HCT116 (cell line): ENCODE results near the gene MICA. TPM values are rescaled to one million over a fixed set of nuclear protein-coding genes. Genes with fewer than 3 reads are reported as not detected.

Source experiments
- ATAC-seq: fragments of 200-7000 bp; cut with Tn5 transposase; 2 replicates; pipeline ENCODE4 v1.9.1; 2020; ENCODE audit warnings: mild to moderate bottlenecking, moderate library complexity
- BruUV-seq: library from RNA; stranded (reverse); fragments of 400-500 nt; replicated peaks from 2 replicates; lab custom pipeline; 2021; lab: Mats Ljungman, UMichigan
- CTCF ChIA-PET: fragments of 300-600 bp; sonication (Branson Sonifier 250); formaldehyde crosslinking; loops from one replicate; lab custom pipeline; 2021; ENCODE audit warnings: antibody characterized with exemption; lab: Charles Lee
- POLR2A ChIA-PET: fragments of 300-600, 350-600 bp; sonication (Branson Sonifier 250); formaldehyde crosslinking; loops from one replicate; lab custom pipeline; 2021; ENCODE audit warnings: antibody characterized with exemption; lab: Charles Lee
- RAD21 ChIA-PET, 2 experiments: fragments of 300-600 bp; sonication (Branson Sonifier 250); formaldehyde crosslinking; loops; one replicate each; lab custom pipeline; 2023; ENCODE audit warnings: low total read pairs in 2 of 2; ENCODE audit not compliant: uncharacterized antibody in 2 of 2, unreplicated experiment in 2 of 2, low non-redundant PET in 1 of 2; lab: Charles Lee
- DNase-seq: peaks from one replicate; pipeline ENCODE4 v3.0.0-alpha.2; 2010; ENCODE audit warnings: low read depth, low spot score
- H2AFZ ChIP-seq: fragments of 200-600 bp; shearing (Covaris generic), sonication (generic); 2 replicates; pipeline ENCODE4 v1.6.1; 2017; ENCODE audit warnings: low read depth, mixed run types, mixed read lengths, antibody characterized with exemption, low read length; ENCODE audit not compliant: poor library complexity, severe bottlenecking
- H3K27ac ChIP-seq: 2 replicates; pipeline ENCODE4 v1.5.1; 2012; ENCODE audit warnings: low read depth, low read length
- H3K27me3 ChIP-seq: fragments of 200-600 bp; sonication (generic); 2 replicates; pipeline ENCODE4 v1.6.1; 2016; ENCODE audit warnings: mixed run types, low read length, mixed read lengths; ENCODE audit not compliant: insufficient read depth
- H3K36me3 ChIP-seq, 2 experiments: fragments of 200-500 bp in 1 of 2; fragments of 200-600 bp in 1 of 2; sonication (Bioruptor generic) in 1 of 2; sonication (generic) in 1 of 2; 2 replicates each; pipeline versions ENCODE4 v1.5.1 to v1.6.1; 2014 to 2016; ENCODE audit warnings: low read length in 2 of 2, inconsistent platforms in 1 of 2, mixed read lengths in 1 of 2, mixed run types in 1 of 2; ENCODE audit not compliant: insufficient read depth in 2 of 2, control insufficient read depth in 1 of 2
- H3K4me1 ChIP-seq, 2 experiments: fragments of 200-600 bp in 1 of 2; sonication (generic) in 1 of 2; 2 replicates each; pipeline versions ENCODE4 v1.5.1 to v1.6.1; 2012 to 2017; ENCODE audit warnings: low read length in 2 of 2, inconsistent platforms in 1 of 2, mild to moderate bottlenecking in 1 of 2, mixed read lengths in 1 of 2, mixed run types in 1 of 2, moderate library complexity in 1 of 2; ENCODE audit not compliant: insufficient read depth in 2 of 2, control insufficient read depth in 1 of 2
- H3K4me2 ChIP-seq: fragments of 200-600 bp; sonication (generic); 2 replicates; pipeline ENCODE4 v1.6.1; 2017; ENCODE audit warnings: mixed run types, low read length, mixed read lengths
- H3K4me3 ChIP-seq, 2 experiments: fragments of 200-600 bp in 1 of 2; sonication (generic) in 1 of 2; replicated peaks in 1 of 2; 2 replicates each; pipeline ENCODE4 v1.5.1; 2011 to 2016; ENCODE audit warnings: low read length in 2 of 2, control low read depth in 1 of 2, low read depth in 1 of 2, mild to moderate bottlenecking in 1 of 2, mixed read lengths in 1 of 2, mixed run types in 1 of 2
- H3K79me2 ChIP-seq: fragments of 200-600 bp; sonication (generic); 2 replicates; pipeline ENCODE4 v1.6.1; 2017; ENCODE audit warnings: mild to moderate bottlenecking, mixed run types, low read length, moderate library complexity, mixed read lengths; ENCODE audit not compliant: insufficient read depth
- H3K9ac ChIP-seq: fragments of 200-600 bp; sonication (generic); 2 replicates; pipeline ENCODE4 v1.6.1; 2016; ENCODE audit warnings: low read length, mixed read lengths
- H3K9me2 ChIP-seq: fragments of 200-600 bp; sonication (generic), shearing (Covaris generic); 2 replicates; pipeline ENCODE4 v1.6.1; 2017; ENCODE audit warnings: mixed run types, mild to moderate bottlenecking, moderate library complexity; ENCODE audit not compliant: insufficient read depth
- H3K9me3 ChIP-seq, 2 experiments: fragments of 200-500 bp in 1 of 2; fragments of 200-600 bp in 1 of 2; sonication (Bioruptor generic) in 1 of 2; sonication (generic) in 1 of 2; 2 replicates each; pipeline ENCODE4 v1.6.1; 2014 to 2017; ENCODE audit warnings: low read length in 2 of 2, mixed read lengths in 2 of 2, inconsistent platforms in 1 of 2, low read depth in 1 of 2, mild to moderate bottlenecking in 1 of 2, mixed run types in 1 of 2, moderate library complexity in 1 of 2; ENCODE audit not compliant: control insufficient read depth in 1 of 2, insufficient read depth in 1 of 2
- H4K20me1 ChIP-seq: fragments of 200-600 bp; sonication (generic), shearing (Covaris generic); 2 replicates; pipeline ENCODE4 v1.6.1; 2017; ENCODE audit warnings: mixed run types, mild to moderate bottlenecking, moderate library complexity; ENCODE audit not compliant: insufficient read depth
- CBX3 ChIP-seq: IDR thresholded peaks from 2 replicates; pipeline ENCODE4 v1.6.1; 2012; ENCODE audit warnings: low read depth
- CTCF ChIP-seq, 3 experiments: fragments of 200-600 bp in 1 of 3; sonication (generic) in 1 of 3; IDR thresholded peaks in 2 of 3; conservative IDR thresholded peaks in 1 of 3; 2 replicates each; pipeline ENCODE4 v1.5.1; 2012 to 2017; ENCODE audit warnings: low read depth in 2 of 3, low read length in 2 of 3, antibody characterized with exemption in 1 of 3, borderline replicate concordance in 1 of 3, control low read depth in 1 of 3, mild to moderate bottlenecking in 1 of 3, mixed read lengths in 1 of 3, mixed run types in 1 of 3, moderate library complexity in 1 of 3; ENCODE audit not compliant: insufficient read depth in 1 of 3
- ELF1 ChIP-seq: IDR thresholded peaks from 2 replicates; pipeline ENCODE4 v1.6.1; 2012; ENCODE audit warnings: low read depth, borderline replicate concordance
- EZH2 ChIP-seq: fragments of 200-600 bp; sonication (generic); IDR thresholded peaks from 2 replicates; pipeline ENCODE4 v1.6.1; 2017; ENCODE audit warnings: antibody characterized with exemption, mixed run types
- FOSL1 ChIP-seq: IDR thresholded peaks from 2 replicates; pipeline ENCODE4 v1.6.1; 2012; ENCODE audit warnings: low read depth
- JUND ChIP-seq: IDR thresholded peaks from 2 replicates; pipeline ENCODE4 v1.6.1; 2012
- POLR2A ChIP-seq: IDR thresholded peaks from 2 replicates; pipeline ENCODE4 v1.7.0; 2011; ENCODE audit warnings: borderline replicate concordance; ENCODE audit not compliant: insufficient read depth, insufficient read length; ENCODE audit errors: extremely low read depth
- POLR2AphosphoS5 ChIP-seq: IDR thresholded peaks from 2 replicates; pipeline ENCODE4 v1.6.1; 2011; ENCODE audit warnings: mild to moderate bottlenecking, low read depth, low read length, moderate library complexity
- RAD21 ChIP-seq: IDR thresholded peaks from 2 replicates; pipeline ENCODE4 v1.6.1; 2012; ENCODE audit warnings: low read depth, mild to moderate bottlenecking
- SP1 ChIP-seq: IDR thresholded peaks from 2 replicates; pipeline ENCODE4 v1.6.1; 2012; ENCODE audit warnings: low read depth
- SRF ChIP-seq: IDR thresholded peaks from 2 replicates; pipeline ENCODE4 v1.6.1; 2012; ENCODE audit warnings: low read depth
- TCF7L2 ChIP-seq: IDR thresholded peaks from 2 replicates; pipeline ENCODE4 v1.7.0; 2011; ENCODE audit warnings: borderline replicate concordance, inconsistent platforms; ENCODE audit not compliant: insufficient read depth, insufficient read length; ENCODE audit errors: extremely low read depth
- YY1 ChIP-seq: IDR thresholded peaks from 2 replicates; pipeline ENCODE4 v1.6.1; 2011; ENCODE audit warnings: low read length, low read depth, moderate library complexity, mild to moderate bottlenecking; ENCODE audit not compliant: insufficient replicate concordance; ENCODE audit errors: extremely low read depth
- ZBTB33 ChIP-seq: IDR thresholded peaks from 2 replicates; pipeline ENCODE4 v1.6.1; 2011; ENCODE audit warnings: mild to moderate bottlenecking, low read length, moderate library complexity; ENCODE audit not compliant: insufficient replicate concordance; ENCODE audit errors: extremely low read depth
- ZNF274 ChIP-seq: fragments of 200-500 bp; sonication (Bioruptor generic); IDR thresholded peaks from 2 replicates; pipeline ENCODE4 v1.6.1; 2014; ENCODE audit warnings: mild to moderate bottlenecking, low read depth, low read length, inconsistent platforms
- intact Hi-C: fragments of 100-400 bp; cut with micrococcal nuclease; formaldehyde crosslinking; loops from 2 replicates; pipeline ENCODE4 v1.10.0; 2022
- total RNA-seq: library from RNA; stranded (reverse); gene quantifications from one replicate; pipeline ENCODE4 v1.2.1, GENCODE V29; 2021; ENCODE audit not compliant: unreplicated experiment

MICA gene
- total RNA-seq, 1 experiment from 2014 or later, result 24.1 TPM

GRCh38 chr6:31394381-31394780 is 9.0 kb upstream of the MICA start:
- Histone ChIP-seq H3K79me2 (no peaks in the 10 kb centered on the region), H2AFZ (no peak overlapping the region), H3K4me1 (peaks cover 21 to 23% of the 10 kb centered on the region in 2 experiments), H3K27ac (no peak overlapping the region), H4K20me1 (no peaks in the 10 kb centered on the region), H3K9me2 (no peaks in the 10 kb centered on the region), H3K9ac (no peak overlapping the region), H3K4me2 (no peak overlapping the region)
- RAD21 ChIA-PET, result no interaction called here
- intact Hi-C loops, result no loop called here
- no peak for TF ChIP-seq CTCF (IDR thresholded peaks at IDR 0.05 in 2 of 3, conservative IDR thresholded peaks at IDR 0.05 in 1 of 3; ENCODE audit: borderline replicate concordance in 1 of 3, insufficient read depth in 1 of 3, low read depth in 2 of 3, low read length in 2 of 3)
- TF ChIP-seq, all 23 proteins: peak for 0
- ChIA-PET CTCF (interaction anchor here (1.5 kb wide), 1 partner anchor 48 kb away, joined by 6 read pairs; no protein-coding TSS in a partner anchor), POLR2A (no interaction called here)
- ATAC-seq (no peak), DNase-seq (no peak)
- Histone ChIP-seq H3K27me3 (no peaks in the 10 kb centered on the region), H3K4me3 (no peak overlapping the region), H3K36me3 (no peaks in the 10 kb centered on the region), H3K9me3 (no peaks in the 10 kb centered on the region)
- BruUV-seq, result no TSS peak

- H3K36me3 ChIP-seq, result no peaks in the 10 kb centered on the region
- H3K9ac ChIP-seq, result no peak overlapping the region
- H3K27ac ChIP-seq, result no peak overlapping the region
- H2AFZ ChIP-seq, result no peak overlapping the region
- no peaks in the 10 kb centered on the region for H3K79me2 ChIP-seq
- DNase-seq (no peak), ATAC-seq (no peak)
- H3K9me2 ChIP-seq, result no peaks in the 10 kb centered on the region
- ChIA-PET POLR2A (no interaction called here), CTCF (interaction anchor here (0.8 kb wide), 1 partner anchor 15 kb away, joined by 5 read pairs; no protein-coding TSS in a partner anchor), RAD21 (no interaction called here)
- intact Hi-C loops, result loop anchor here (5.0 kb wide), 1 partner anchor 96 kb away; no protein-coding TSS in a partner anchor
- no peak overlapping the region for H3K4me2 ChIP-seq
- no peaks in the 10 kb centered on the region for H3K27me3 ChIP-seq
- no peak overlapping the region for H3K4me3 ChIP-seq
- H4K20me1 ChIP-seq, result no peaks in the 10 kb centered on the region
- TF ChIP-seq POLR2AphosphoS5 (no peak), POLR2A (no peak), FOSL1 (no peak), RAD21 (no peak), CBX3 (no peak), SP1 (no peak), ZNF274 (no peak), SRF (no peak), YY1 (no peak), JUND (no peak), ELF1 (no peak), ZBTB33 (no peak), TCF7L2 (no peak), EZH2 (no peak)
- H3K9me3 ChIP-seq, result no peaks in the 10 kb centered on the region
- no TSS peak for BruUV-seq
- peaks cover 21 to 23% of the 10 kb centered on the region in 2 experiments for H3K4me1 ChIP-seq
Observed at GRCh38 chr6:31395832-31396231, 7.6 kb upstream of the MICA start.
